HG03342 (cell line): Measurements from ENCODE around the gene LRRC8A.
"Not testable (repeated sequence)": the region's sequence is repeated elsewhere in the genome, so short reads cannot be mapped to it uniquely, and the experiment has no call there.

Experiments used
- ATAC-seq: cut with Tn5 transposase; IDR thresholded peaks from one replicate; pipeline ENCODE4 v1.9.1; 2021; ENCODE audit warnings: mild to moderate bottlenecking, moderate library complexity; ENCODE audit not compliant: unreplicated experiment

LRRC8A gene

GRCh38 chr9:128920381-128921058, 38.6 kb downstream of the LRRC8A start, which contains the start of gene PHYHD1:
Gene PHYHD1, plus strand, starts transcription at chr9:128920982. Its CDS starts 1,342 bp downstream, at chr9:128922324.
- ATAC-seq = no peak

GRCh38 chr9:128921881-128922763, 40.2 kb downstream of the LRRC8A start:
- no peak for ATAC-seq

- no peak for ATAC-seq
Observed at GRCh38 chr9:128923493-128923883, 41.6 kb downstream of the LRRC8A start.

- ATAC-seq = no peak
Observed at GRCh38 chr9:128927731-128928411, 45.9 kb downstream of the LRRC8A start.

- ATAC-seq = no peak
Observed at GRCh38 chr9:128928624-128929023, 46.7 kb downstream of the LRRC8A start.

- ATAC-seq = no peak
Observed at GRCh38 chr9:128929560-128929959, 47.6 kb downstream of the LRRC8A start.

GRCh38 chr9:128933731-128934130, 51.8 kb downstream of the LRRC8A start:
- no peak for ATAC-seq

GRCh38 chr9:128936171-128936865, 54.4 kb downstream of the LRRC8A start:
- no peak for ATAC-seq

- ATAC-seq = no peak
Observed at GRCh38 chr9:128937310-128938165, 55.6 kb downstream of the LRRC8A start.

- ATAC-seq = no peak
Observed at GRCh38 chr9:128940271-128940921, 58.5 kb downstream of the LRRC8A start.

- ATAC-seq = no peak
Observed at GRCh38 chr9:128940946-128941755, 59.2 kb downstream of the LRRC8A start.

- no peak for ATAC-seq
Observed at GRCh38 chr9:128943832-128944620, 62.1 kb downstream of the LRRC8A start.

- ATAC-seq = not testable (repeated sequence)
Observed at GRCh38 chr9:128944966-128945365, 63.0 kb downstream of the LRRC8A start.

- ATAC-seq = no peak
Observed at GRCh38 chr9:128945798-128946501, 64.0 kb downstream of the LRRC8A start.

- no peak for ATAC-seq
Observed at GRCh38 chr9:128946571-128947276, 64.8 kb downstream of the LRRC8A start.

GRCh38 chr9:128947277-128947526, 65.3 kb downstream of the LRRC8A start:
- no peak for ATAC-seq
